Subcutaneous abdominal adipose tissue (tissue), 5 donors: ENCODE data around the gene MYOD1.

Experiments used
- H3K27ac ChIP-seq: one replicate; pipeline ENCODE4 v1.7.0; 2013; ENCODE audit warnings: low read depth, mild to moderate bottlenecking, inconsistent platforms, low read length, moderate library complexity
- H3K27me3 ChIP-seq, 5 donors: one replicate each; pipeline ENCODE4 v1.7.0; 2013; ENCODE audit warnings: low read length in 5 of 5, inconsistent platforms in 1 of 5; ENCODE audit not compliant: control insufficient read depth in 5 of 5, insufficient read depth in 4 of 5
- H3K36me3 ChIP-seq, 5 donors: one replicate each; pipeline ENCODE4 v1.7.0; 2013; ENCODE audit warnings: low read length in 5 of 5; ENCODE audit not compliant: control insufficient read depth in 5 of 5, insufficient read depth in 5 of 5
- H3K4me1 ChIP-seq, 5 donors: one replicate each; pipeline ENCODE4 v1.7.0; 2013; ENCODE audit warnings: low read length in 5 of 5, mild to moderate bottlenecking in 3 of 5, moderate library complexity in 1 of 5; ENCODE audit not compliant: control insufficient read depth in 5 of 5, insufficient read depth in 5 of 5
- H3K4me3 ChIP-seq, 5 donors: one replicate each; pipeline ENCODE4 v1.7.0; 2013; ENCODE audit warnings: low read length in 5 of 5, low read depth in 1 of 5
- H3K9ac ChIP-seq, 5 donors: one replicate each; pipeline ENCODE4 v1.7.0; 2013; ENCODE audit warnings: low read length in 5 of 5, mild to moderate bottlenecking in 4 of 5, moderate library complexity in 3 of 5
- H3K9me3 ChIP-seq, 5 donors: one replicate each; pipeline ENCODE4 v1.7.0; 2013; ENCODE audit warnings: low read length in 5 of 5; ENCODE audit not compliant: control insufficient read depth in 5 of 5
- donor health status: healthy.
- donor health status: healthy.
- donor health status: healthy.
- donor health status: healthy.
- donor health status: healthy.

The MYOD1 gene

DNA sequence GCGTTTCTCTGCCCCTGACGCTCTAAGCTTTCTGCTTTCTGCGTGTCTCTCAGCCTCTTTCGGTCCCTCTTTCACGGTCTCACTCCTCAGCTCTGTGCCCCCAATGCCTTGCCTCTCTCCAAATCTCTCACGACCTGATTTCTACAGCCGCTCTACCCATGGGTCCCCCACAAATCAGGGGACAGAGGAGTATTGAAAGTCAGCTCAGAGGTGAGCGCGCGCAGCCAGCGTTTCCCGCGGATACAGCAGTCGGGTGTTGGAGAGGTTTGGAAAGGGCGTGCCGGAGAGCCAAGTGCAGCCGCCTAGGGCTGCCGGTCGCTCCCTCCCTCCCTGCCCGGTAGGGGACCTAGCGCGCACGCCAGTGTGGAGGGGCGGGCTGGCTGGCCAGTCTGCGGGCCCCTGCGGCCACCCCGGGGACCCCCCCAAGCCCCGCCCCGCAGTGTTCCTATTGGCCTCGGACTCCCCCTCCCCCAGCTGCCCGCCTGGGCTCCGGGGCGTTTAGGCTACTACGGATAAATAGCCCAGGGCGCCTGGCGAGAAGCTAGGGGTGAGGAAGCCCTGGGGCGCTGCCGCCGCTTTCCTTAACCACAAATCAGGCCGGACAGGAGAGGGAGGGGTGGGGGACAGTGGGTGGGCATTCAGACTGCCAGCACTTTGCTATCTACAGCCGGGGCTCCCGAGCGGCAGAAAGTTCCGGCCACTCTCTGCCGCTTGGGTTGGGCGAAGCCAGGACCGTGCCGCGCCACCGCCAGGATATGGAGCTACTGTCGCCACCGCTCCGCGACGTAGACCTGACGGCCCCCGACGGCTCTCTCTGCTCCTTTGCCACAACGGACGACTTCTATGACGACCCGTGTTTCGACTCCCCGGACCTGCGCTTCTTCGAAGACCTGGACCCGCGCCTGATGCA lies at the start of gene MYOD1:
TSS of gene MYOD1 (plus strand) at position 544 of the 910 bp plus-strand sequence. CDS start at position 756, 212 bp downstream.
- H3K4me1 ChIP-seq, result peaks cover 0 to 23% (median 15%) of the 10 kb centered on the region in 5 donors
- no peak within 1 kb of the TSS for H3K27ac ChIP-seq
- no peaks in the 10 kb centered on the region for H3K9me3 ChIP-seq
- H3K4me3 ChIP-seq, result no peak within 1 kb of the TSS
- no peaks in the 10 kb centered on the region for H3K36me3 ChIP-seq
- no peak within 1 kb of the TSS for H3K9ac ChIP-seq
- H3K27me3 ChIP-seq, result peaks cover 43 to 72% (median 63%) of the 10 kb centered on the region in 5 donors

DNA sequence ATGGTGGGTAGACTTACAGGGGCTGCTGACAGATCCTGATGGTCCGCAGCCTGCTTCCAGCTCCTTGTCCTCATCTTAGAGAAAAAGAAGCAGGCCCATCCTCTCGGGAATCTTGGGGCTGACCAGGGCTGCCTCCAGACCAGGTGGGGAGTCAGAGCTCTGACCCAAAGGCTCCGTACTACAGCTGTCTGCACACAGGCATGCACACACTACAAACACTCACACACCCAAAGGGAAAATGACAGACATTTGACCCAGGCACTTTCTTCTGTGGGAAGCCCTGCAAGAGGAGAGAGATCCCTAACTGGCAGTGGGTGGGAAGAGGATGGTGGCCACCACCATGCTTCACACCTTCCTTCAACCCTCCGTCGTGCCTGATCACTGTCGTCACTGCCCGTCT lies 46.9 kb upstream of the MYOD1 start:
- no peak overlapping the region for H3K4me3 ChIP-seq
- H3K4me1 ChIP-seq, result no peaks in the 10 kb centered on the region
- no peak overlapping the region for H3K9ac ChIP-seq
- peaks cover 0 to 9% (median 3%) of the 10 kb centered on the region in 5 donors for H3K27me3 ChIP-seq
- H3K9me3 ChIP-seq, result peaks cover 4 to 26% (median 7%) of the 10 kb centered on the region in 5 donors
- no peak overlapping the region for H3K27ac ChIP-seq
- H3K36me3 ChIP-seq, result no peaks in the 10 kb centered on the region

DNA sequence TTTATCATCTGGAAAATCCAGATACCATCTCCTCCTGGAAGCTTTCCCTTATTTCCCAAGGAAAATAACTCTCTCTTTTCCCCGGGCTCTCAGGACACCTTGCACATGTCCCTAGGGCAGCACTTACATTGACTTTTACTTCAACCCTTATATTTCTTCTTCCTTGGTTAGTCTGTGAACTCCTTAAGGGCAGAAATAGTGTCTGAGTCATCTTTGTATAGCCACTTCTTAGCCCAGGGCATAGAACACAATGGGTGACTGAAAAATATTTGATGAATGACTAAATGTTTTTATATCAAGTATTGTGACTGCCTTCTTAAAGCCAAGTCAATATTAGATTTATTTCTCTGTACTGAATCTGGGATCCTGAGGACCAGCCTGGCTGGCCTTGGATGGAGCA lies 45.4 kb upstream of the MYOD1 start:
- H3K9ac ChIP-seq, result no peak overlapping the region
- no peaks in the 10 kb centered on the region for H3K4me1 ChIP-seq
- H3K36me3 ChIP-seq, result no peaks in the 10 kb centered on the region
- H3K4me3 ChIP-seq, result no peak overlapping the region
- H3K9me3 ChIP-seq, result peaks cover 4 to 27% (median 7%) of the 10 kb centered on the region in 5 donors
- H3K27ac ChIP-seq, result no peak overlapping the region
- H3K27me3 ChIP-seq, result peaks cover 0 to 9% (median 3%) of the 10 kb centered on the region in 5 donors

DNA sequence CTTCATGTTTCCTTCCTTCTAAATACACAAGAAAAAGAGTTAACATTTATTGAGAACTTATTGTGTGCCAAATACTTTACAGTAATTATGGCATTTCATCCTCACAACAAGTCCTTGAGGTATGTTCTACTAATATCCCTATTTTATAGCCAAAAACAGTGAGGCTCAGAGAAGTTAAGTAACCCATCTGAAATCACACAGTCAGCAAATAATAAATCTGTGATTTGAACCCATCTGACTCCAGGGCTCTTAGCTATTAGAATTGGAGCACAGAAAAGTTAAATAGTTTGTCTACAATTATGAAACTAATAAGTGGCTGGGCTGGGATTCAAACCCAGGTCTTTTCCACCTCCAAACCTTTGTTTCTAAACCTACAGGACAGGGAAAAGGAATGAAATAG lies 36.5 kb upstream of the MYOD1 start:
- H3K4me1 ChIP-seq, result no peaks in the 10 kb centered on the region
- no peaks in the 10 kb centered on the region for H3K9me3 ChIP-seq
- no peaks in the 10 kb centered on the region for H3K36me3 ChIP-seq
- H3K4me3 ChIP-seq, result no peak overlapping the region
- H3K27me3 ChIP-seq, result peaks cover 3 to 15% (median 10%) of the 10 kb centered on the region in 5 donors
- no peak overlapping the region for H3K9ac ChIP-seq
- H3K27ac ChIP-seq, result no peak overlapping the region

DNA sequence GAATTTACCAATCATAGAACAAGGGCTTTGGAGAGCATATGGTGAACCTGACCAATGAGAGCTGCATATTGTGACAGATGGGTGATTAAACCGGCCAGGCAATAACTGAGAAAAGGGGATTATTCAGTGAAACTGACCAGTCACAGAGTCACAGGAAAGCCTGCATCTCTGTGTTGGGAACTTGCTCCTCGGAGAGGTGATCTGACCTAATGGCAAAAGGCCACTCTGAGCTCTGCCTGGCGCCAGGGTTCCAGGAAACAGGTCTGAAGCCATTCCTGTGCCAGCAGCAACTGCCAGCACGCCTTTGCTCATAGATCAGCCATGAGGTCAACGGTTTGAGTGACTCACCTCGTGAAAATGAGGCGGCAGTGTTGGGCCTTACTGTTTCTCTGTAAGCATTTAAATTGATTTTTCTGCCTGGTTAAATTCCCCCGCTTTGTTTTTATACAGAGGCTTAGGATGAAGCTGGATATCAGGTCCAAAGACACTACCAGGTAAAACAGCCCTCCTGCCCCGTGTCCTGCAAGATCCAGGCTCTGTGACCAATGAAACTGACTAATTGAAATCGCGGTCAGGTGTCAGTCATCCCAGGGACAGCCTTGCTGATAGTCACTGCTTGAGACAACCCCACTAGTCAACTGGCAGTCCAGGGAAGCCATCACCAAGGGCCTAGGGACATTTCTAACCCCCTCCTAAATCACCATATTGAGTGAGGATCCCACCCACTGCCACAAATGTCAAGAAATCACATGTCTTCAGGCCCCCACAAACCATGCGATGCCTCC lies 35.8 kb upstream of the MYOD1 start:
- Histone ChIP-seq H3K9me3 (no peaks in the 10 kb centered on the region), H3K36me3 (no peaks in the 10 kb centered on the region)

DNA sequence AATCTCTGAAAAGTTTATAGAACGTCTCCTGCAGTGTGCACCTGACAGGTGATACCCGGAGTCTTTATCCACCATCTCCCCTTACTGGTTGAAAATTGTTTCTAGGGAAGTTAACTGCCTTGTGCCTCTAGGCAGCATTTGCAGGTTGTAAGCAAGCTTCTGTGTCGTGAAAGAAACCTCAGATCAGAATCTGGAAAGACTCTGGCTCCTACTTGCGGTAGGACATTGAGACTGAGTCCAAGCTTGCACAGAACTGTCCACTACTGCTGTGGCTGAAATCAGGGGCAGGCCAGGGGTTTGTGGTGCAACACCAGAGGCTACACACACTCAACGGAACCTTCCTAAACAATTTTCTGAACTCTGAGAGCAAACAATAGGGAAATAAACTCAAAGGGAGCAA lies 34.8 kb upstream of the MYOD1 start:
- H3K9me3 ChIP-seq, result no peaks in the 10 kb centered on the region
- H3K27ac ChIP-seq, result no peak overlapping the region
- peaks cover 3 to 16% (median 12%) of the 10 kb centered on the region in 5 donors for H3K27me3 ChIP-seq
- no peak overlapping the region for H3K4me3 ChIP-seq
- H3K4me1 ChIP-seq, result no peaks in the 10 kb centered on the region
- no peak overlapping the region for H3K9ac ChIP-seq
- no peaks in the 10 kb centered on the region for H3K36me3 ChIP-seq

More for the DNA sequence above, 35.8 kb upstream of the MYOD1 start:
- Histone ChIP-seq H3K27ac (no peak overlapping the region), H3K4me1 (no peaks in the 10 kb centered on the region), H3K9ac (no peak overlapping the region), H3K27me3 (peaks cover 3 to 16% (median 12%) of the 10 kb centered on the region in 5 donors), H3K4me3 (no peak overlapping the region)

DNA sequence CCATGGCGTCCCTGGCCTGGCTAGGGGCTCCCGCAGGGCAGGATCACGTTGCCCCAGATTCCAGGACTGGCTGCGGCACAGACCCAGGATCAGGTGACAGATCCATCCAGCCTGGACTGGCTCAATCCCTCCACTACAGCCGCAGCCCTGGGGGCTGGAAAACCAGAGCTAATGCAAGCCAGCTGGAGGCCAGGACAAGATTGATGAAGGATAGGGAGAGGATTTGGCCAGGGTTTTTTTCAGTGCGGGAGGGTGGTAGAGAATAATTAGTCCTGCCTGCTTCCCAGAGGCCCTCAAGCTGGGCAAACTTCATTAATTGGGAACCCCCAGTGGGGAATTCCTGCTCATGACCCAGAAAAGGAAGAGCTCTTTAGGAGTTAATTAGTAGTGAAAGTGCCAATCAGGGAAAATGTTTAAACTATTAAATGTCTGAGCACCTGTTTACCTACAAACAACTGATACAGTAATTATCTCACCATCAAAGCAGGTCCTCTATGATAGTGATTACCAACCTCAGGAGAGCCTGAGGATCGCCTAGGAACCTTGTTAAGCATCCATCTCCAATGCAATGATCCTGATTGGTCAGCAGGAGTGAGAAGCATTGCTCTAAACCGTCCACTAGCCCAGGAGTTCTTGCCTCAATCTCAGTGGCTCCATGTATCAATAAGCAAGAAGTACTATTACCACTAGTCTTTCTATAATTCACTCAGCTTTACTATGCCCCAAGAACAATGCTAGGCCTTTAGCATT lies 33.0 kb upstream of the MYOD1 start:
- H3K27me3 ChIP-seq, result peaks cover 3 to 16% (median 9%) of the 10 kb centered on the region in 5 donors
- H3K27ac ChIP-seq, result no peak overlapping the region
- no peaks in the 10 kb centered on the region for H3K36me3 ChIP-seq
- no peak overlapping the region for H3K9ac ChIP-seq
- H3K4me3 ChIP-seq, result no peak overlapping the region
- H3K4me1 ChIP-seq, result no peaks in the 10 kb centered on the region
- no peaks in the 10 kb centered on the region for H3K9me3 ChIP-seq

DNA sequence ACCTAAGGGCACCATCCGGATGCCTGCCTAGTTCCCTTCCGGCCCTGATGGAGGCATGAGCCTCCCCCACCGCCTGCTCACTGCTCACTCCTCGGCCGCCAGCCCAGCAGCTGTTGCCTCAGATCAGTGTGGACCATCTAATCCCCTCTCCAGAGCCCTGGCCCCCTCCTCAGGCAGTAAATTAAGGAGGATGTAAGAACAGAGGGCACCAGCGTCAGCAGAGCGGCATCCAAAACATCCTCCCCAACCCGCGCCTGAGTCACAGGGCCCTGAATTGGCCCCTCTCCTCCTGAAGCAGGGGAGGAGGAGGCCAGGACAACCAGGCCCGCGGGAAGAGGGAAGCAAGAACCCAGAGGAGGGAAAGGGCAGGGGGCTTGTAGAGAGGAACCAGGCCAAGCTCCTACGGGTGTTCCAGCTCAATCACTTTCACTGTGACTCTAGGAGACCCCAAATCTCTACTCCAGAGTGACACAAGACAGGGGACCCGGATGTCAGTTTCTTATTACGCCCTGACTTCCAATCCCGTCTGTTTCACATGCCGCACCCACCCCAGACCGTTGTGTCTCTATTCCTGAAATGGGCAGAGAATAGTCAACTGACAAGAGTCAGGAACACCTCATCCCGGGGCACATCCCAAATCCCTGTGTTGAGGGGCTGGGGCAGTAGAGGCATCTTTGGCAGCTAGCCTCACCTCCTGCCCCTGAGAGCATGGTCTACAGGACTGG lies 31.3 kb upstream of the MYOD1 start:
- Histone ChIP-seq H3K27me3 (peaks cover 5 to 19% (median 16%) of the 10 kb centered on the region in 5 donors), H3K4me1 (no peaks in the 10 kb centered on the region), H3K36me3 (no peaks in the 10 kb centered on the region), H3K4me3 (no peak overlapping the region), H3K9ac (no peak overlapping the region), H3K27ac (no peak overlapping the region), H3K9me3 (no peaks in the 10 kb centered on the region)

DNA sequence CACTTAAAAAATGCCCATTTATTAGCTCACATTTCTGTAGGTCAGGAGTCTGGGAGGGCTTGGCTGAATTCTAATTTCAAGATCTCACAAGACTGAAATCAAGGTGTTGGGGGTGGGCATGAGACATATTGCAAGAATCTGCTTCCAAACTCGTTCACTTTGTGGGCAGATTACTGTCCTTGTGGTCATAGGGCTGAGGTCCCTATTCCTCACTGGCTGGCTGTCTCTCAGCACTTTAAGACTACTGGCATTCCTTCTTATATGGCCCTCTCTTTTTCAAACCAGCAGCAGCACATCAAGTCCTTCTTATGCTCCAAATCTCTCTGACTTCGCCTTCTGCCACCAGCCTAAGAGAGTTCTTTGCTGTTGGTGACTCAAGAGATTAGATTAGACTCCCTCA lies 27.8 kb upstream of the MYOD1 start:
- Histone ChIP-seq H3K4me1 (no peaks in the 10 kb centered on the region), H3K9ac (no peak overlapping the region), H3K9me3 (no peaks in the 10 kb centered on the region), H3K27ac (no peak overlapping the region), H3K27me3 (peaks cover 12 to 34% (median 29%) of the 10 kb centered on the region in 5 donors), H3K4me3 (no peak overlapping the region), H3K36me3 (no peaks in the 10 kb centered on the region)
